ENCODE measurements around the gene MATCAP1.

MATCAP1 gene

DNA sequence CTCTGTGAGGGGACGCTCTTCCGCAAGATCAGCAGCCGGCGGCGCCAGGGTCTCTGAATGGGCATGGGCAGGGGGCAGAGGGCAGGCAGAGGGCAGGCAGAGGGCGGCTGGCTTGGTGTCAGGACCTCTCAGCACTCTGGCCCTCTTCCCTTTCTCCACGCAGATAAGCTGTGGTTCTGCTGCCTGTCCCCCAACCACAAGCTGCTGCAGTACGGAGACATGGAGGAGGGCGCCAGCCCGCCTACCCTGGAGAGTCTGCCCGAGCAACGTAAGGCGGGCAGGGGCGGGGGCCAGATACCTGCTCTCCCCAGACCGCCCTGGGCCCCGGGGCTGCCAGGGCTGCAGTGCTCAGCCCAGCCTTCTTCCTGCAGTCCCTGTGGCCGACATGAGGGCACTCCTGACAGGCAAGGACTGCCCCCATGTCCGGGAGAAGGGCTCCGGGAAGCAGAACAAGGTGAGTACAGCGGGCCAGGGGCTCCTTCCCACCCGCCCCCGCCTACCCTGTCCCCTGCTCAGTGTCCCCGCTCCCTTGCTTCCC lies 19.3 kb upstream of the MATCAP1 start:
- H3K36me3 ChIP-seq, result peaks cover 43 to 85% (median 70%) of the 10 kb centered on the region in 11 experiments

DNA sequence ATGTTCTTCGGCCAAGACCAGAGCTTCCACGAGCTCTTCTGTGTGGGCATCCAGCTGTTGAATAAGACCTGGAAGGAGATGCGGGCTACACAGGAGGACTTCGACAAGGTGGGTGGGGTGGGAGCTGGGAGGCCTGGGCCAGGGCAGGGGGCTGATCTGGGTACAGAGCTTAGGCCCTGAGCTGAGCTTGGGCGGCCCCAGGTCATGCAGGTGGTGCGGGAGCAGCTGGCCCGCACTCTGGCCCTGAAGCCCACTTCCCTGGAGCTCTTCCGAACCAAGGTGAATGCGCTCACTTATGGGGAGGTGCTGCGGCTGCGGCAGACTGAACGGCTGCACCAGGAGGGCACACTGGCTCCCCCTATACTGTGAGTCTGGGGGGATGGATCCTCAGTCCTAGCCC lies 18.7 kb upstream of the MATCAP1 start:
- Histone ChIP-seq H3K4me1 (peaks cover 16 to 19% (median 17%) of the 10 kb centered on the region in 10 experiments), H3K27me3 (no peaks in the 10 kb centered on the region), H3K9ac (no peak overlapping the region), H4K20me1 (peaks cover 7 to 85% (median 30%) of the 10 kb centered on the region in 11 experiments; a peak in 21 of 22 replicates), H3K9me3 (replicated peaks in 1 of 11) (no peaks in the 10 kb centered on the region), H3K4me3 (no peak overlapping the region), H3K27ac (no peak overlapping the region), H3K4me2 (no peak overlapping the region), H3K36me3 (peaks cover 49 to 88% (median 76%) of the 10 kb centered on the region in 11 experiments)
- no peak for TF ChIP-seq Cebpa-rat (IDR thresholded peaks at IDR 0.05)

More for the DNA sequence above, 19.3 kb upstream of the MATCAP1 start:
- Histone ChIP-seq H3K9ac (no peak overlapping the region), H3K27ac (no peak overlapping the region), H3K27me3 (no peaks in the 10 kb centered on the region), H4K20me1 (peaks cover 1 to 85% (median 24%) of the 10 kb centered on the region in 11 experiments; a peak in 21 of 22 replicates), H3K4me2 (no peak overlapping the region), H3K4me1 (peaks cover 10 to 19% (median 12%) of the 10 kb centered on the region in 10 experiments), H3K4me3 (no peak overlapping the region), H3K9me3 (replicated peaks in 1 of 11) (no peaks in the 10 kb centered on the region)
- no peak for TF ChIP-seq Cebpa-rat (IDR thresholded peaks at IDR 0.05)

DNA sequence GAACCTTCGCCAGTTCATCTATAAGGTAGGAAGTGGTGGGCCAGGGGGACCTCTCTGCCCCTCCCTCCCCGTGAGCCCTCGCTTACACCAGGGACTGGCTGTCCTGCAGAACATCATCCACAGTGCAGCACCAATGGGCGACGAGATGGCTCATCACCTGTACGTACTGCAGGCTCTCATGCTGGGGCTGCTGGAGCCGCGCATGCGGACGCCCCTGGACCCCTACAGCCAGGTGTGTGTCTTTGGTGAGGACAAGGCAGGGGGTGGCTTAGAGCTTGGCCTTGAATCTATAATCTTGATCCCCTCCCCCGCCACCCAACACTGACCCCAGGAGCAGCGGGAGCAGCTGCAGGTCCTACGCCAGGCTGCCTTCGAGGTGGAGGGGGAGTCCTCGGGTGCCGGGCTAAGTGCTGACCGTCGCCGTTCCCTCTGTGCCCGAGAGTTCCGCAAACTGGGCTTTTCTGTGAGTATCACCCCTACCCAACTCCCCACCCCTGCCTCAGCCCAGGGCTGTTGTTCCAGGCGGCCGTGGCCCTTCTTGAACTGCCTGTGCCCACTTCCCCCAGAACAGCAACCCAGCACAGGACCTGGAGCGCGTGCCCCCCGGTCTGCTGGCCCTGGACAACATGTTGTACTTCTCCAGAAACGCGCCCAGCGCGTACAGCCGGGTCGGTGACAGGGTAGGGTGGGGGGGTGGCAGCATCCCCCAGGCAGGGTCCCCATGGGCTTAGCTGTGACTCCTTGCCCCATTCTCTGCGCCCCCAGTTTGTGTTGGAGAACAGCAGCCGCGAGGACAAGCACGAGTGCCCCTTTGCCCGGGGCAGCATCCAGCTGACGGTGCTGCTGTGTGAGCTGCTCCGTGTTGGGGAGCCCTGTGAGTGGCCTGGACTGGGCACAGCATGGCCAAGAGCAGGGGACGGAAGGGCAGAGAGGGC lies 17.9 kb upstream of the MATCAP1 start:
- H3K36me3 ChIP-seq, result peaks cover 57 to 92% (median 84%) of the 10 kb centered on the region in 11 experiments
- H3K4me2 ChIP-seq, result no peak overlapping the region
- H3K27me3 ChIP-seq, result no peaks in the 10 kb centered on the region
- H3K9me3 ChIP-seq (replicated peaks in 1 of 11), result no peaks in the 10 kb centered on the region
- peaks cover 19 to 25% (median 22%) of the 10 kb centered on the region in 10 experiments for H3K4me1 ChIP-seq
- H3K9ac ChIP-seq, result no peak overlapping the region
- H4K20me1 ChIP-seq, result peaks cover 15 to 85% (median 38%) of the 10 kb centered on the region in 11 experiments; a peak in 21 of 22 replicates
- no peak for TF ChIP-seq Cebpa-rat (IDR thresholded peaks at IDR 0.05)
- H3K4me3 ChIP-seq, result no peak overlapping the region
- no peak overlapping the region for H3K27ac ChIP-seq

DNA sequence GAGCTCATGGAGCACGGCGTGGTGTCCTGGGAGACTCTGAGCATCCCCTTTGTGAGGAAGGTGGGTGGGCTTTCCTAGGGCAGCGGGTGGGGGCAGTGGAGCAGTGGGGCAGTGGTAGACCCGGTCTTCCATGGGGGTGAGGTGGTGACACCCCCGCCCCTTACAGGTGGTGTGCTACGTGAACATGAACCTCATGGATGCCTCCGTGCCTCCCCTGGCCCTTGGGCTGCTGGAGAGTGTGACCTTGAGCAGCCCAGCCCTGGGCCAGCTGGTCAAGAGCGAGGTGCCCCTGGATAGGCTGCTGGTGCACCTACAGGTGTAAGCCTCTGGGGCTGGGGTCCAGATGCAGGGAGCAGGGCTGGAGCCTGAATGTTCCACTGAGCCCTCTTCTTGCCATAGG lies 16.7 kb upstream of the MATCAP1 start:
- TF ChIP-seq Cebpa-rat (IDR thresholded peaks at IDR 0.05), result no peak
- H3K9me3 ChIP-seq (replicated peaks in 1 of 11), result no peaks in the 10 kb centered on the region
- no peak overlapping the region for H3K27ac ChIP-seq
- no peak overlapping the region for H3K4me3 ChIP-seq
- peaks cover 20 to 35% (median 29%) of the 10 kb centered on the region in 10 experiments for H3K4me1 ChIP-seq
- H3K9ac ChIP-seq, result no peak overlapping the region
- H4K20me1 ChIP-seq, result peaks cover 19 to 85% (median 43%) of the 10 kb centered on the region in 11 experiments; a peak in 21 of 22 replicates
- H3K36me3 ChIP-seq, result peaks cover 69 to 94% (median 87%) of the 10 kb centered on the region in 11 experiments
- H3K4me2 ChIP-seq, result no peak overlapping the region
- no peaks in the 10 kb centered on the region for H3K27me3 ChIP-seq

DNA sequence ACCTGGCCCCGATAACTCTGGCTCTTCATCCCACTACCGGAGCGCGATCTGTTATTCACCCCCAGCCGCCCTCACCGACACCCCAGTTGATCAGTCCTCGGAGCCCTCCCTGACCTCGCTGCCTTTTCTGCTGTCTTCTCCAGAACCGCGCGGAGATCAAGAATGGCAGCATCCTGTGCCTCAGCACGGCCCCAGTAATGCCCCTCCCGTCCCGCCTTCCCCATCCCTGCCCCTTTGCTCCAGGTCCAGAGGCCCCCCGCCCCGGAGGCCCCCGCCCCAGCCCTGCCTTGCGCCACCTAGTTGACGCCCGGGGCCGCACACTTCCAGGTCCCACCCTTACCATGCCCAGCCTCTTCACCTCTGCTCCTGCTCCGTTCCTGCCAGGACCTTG lies 16.0 kb upstream of the MATCAP1 start:
- H3K9ac ChIP-seq, result no peak overlapping the region
- H3K4me1 ChIP-seq, result peaks cover 20 to 40% (median 31%) of the 10 kb centered on the region in 10 experiments
- TF ChIP-seq Cebpa-rat (IDR thresholded peaks at IDR 0.05), result no peak
- H4K20me1 ChIP-seq, result peaks cover 23 to 91% (median 49%) of the 10 kb centered on the region in 11 experiments; a peak in 21 of 22 replicates
- no peaks in the 10 kb centered on the region for H3K27me3 ChIP-seq
- no peak overlapping the region for H3K4me2 ChIP-seq
- peaks cover 76 to 97% (median 91%) of the 10 kb centered on the region in 11 experiments for H3K36me3 ChIP-seq
- H3K4me3 ChIP-seq, result no peak overlapping the region
- H3K9me3 ChIP-seq (replicated peaks in 1 of 11), result no peaks in the 10 kb centered on the region
- no peak overlapping the region for H3K27ac ChIP-seq

DNA sequence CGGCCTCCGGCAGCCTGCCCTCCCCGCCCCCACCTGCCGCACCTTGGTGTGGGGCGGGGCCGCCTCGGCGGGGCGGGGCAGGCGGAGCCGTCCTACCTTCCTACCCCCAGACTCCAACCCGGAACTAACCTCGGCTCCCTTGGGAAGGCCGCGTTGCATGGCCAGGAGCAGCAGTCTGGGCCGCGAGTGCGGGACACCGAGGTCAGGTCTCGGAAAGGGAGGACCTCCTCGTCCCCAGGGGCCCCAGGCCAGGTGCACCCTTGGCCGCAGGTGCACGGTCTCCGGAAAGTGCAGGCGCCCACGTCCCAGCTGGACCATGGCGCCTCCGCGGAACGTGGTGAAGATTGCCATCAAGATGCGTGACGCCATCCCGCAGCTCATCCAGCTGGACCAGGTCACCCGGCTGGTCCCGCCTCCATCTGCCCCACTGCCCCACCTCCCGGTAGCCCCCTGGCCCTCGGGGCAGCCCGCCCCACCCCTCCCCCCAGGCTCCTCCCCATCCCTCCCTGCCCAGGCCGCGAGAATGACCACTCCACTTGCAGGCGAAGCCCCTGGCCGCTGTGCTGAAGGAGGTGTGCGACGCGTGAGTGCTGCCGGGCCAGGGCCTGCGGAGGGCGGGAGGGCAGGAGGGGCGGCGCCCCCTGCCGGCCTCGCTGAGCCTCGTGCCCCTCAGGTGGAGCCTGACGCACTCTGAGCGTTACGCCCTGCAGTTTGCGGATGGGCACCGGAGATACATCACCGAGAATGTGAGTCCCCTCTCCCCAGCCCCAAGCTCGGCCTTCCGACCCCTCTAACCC lies 15.4 kb upstream of the MATCAP1 start, which contains the start of gene ELMO3:
Gene ELMO3, plus strand, starts transcription at position 121 of the 797 bp plus-strand sequence. Its CDS starts 196 bp downstream, at position 317.
- Histone ChIP-seq H3K27me3 (no peaks in the 10 kb centered on the region), H3K9me3 (replicated peaks in 1 of 11) (no peaks in the 10 kb centered on the region), H3K36me3 (peaks cover 78 to 97% (median 91%) of the 10 kb centered on the region in 11 experiments), H3K9ac (peak within 1 kb of the TSS in 10 of 11 experiments; percentile 11 to 57 (median 49); a peak in 14 of 22 replicates), H3K27ac (peak within 1 kb of the TSS in 5 of 11 experiments; percentile 10 to 25 (median 17); a peak in 4 of 22 replicates), H3K4me3 (no peak within 1 kb of the TSS; a peak in 1 of 20 replicates), H4K20me1 (peaks cover 28 to 92% (median 53%) of the 10 kb centered on the region in 11 experiments; a peak in 21 of 22 replicates), H3K4me1 (peaks cover 23 to 46% (median 36%) of the 10 kb centered on the region in 10 experiments), H3K4me2 (peak within 1 kb of the TSS; percentile 18 to 64 (median 44))
- TF ChIP-seq Cebpa-rat (IDR thresholded peaks at IDR 0.05), result no peak

DNA sequence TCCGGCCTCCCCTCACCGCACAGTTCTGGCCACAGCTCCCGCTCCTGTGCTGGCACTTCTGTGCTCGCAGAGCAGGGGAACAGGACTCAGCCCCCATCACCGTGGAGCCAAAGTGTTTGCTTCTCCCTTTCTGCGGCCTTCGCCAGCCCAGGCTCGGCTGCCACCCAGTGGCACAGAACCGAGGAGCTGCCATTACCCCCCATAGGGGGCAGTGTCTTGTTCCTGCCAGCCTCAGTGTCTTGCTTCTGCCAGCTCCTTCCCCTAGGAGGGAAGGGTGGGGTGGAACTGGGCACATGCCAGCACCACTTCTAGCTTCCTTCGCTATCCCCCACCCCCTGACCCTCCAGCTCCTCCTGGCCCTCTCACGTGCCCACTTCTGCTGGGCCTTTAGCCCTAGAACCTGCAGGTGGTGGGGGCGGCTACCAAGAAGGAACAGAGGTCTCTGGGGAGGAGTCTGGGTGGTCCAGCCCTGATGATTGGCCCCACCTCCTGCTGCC lies 14.5 kb upstream of the MATCAP1 start:
- no peak for TF ChIP-seq Cebpa-rat (IDR thresholded peaks at IDR 0.05)
- peaks cover 73 to 97% (median 90%) of the 10 kb centered on the region in 11 experiments for H3K36me3 ChIP-seq
- peak overlapping the region in 5 of 11 experiments; percentile 10 to 25 (median 17); a peak in 4 of 22 replicates for H3K27ac ChIP-seq
- peak overlapping the region in 10 of 11 experiments; percentile 11 to 57 (median 49); a peak in 9 of 22 replicates for H3K9ac ChIP-seq
- no peaks in the 10 kb centered on the region for H3K27me3 ChIP-seq
- peaks cover 32 to 56% (median 45%) of the 10 kb centered on the region in 10 experiments for H3K4me1 ChIP-seq
- H3K4me2 ChIP-seq, result peak overlapping the region; percentile 18 to 64 (median 44)
- no peak overlapping the region; a peak in 1 of 20 replicates for H3K4me3 ChIP-seq
- peaks cover 28 to 92% (median 62%) of the 10 kb centered on the region in 11 experiments; a peak in 21 of 22 replicates for H4K20me1 ChIP-seq
- H3K9me3 ChIP-seq (replicated peaks in 1 of 11), result no peaks in the 10 kb centered on the region

DNA sequence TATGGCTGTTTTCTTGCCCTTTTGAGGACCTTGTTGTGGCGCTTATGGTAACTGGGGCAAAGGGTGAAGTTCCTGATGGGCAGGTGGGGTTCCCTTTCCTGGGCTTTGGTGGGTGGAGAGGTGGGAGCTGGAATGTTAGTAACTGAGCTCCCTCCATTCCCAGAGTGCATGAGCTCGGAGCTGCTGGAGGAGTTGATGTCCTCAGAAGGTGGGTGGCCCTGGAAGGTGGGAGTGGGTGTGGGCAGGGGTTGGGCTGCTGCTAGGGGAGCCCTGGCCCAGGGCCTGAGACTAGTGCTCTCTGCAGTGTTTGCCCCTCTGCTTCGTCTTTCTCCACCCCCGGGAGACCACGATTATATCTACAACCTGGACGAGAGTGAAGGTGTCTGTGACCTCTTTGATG lies 13.9 kb upstream of the MATCAP1 start:
- Histone ChIP-seq H3K4me1 (peaks cover 38 to 61% (median 51%) of the 10 kb centered on the region in 10 experiments), H3K4me2 (peak overlapping the region; percentile 18 to 64 (median 44); a peak in 20 of 22 replicates), H3K9me3 (replicated peaks in 1 of 11) (no peaks in the 10 kb centered on the region), H3K27ac (peak overlapping the region in 4 of 11 experiments; percentile 10 to 25 (median 14); a peak in 4 of 22 replicates), H3K4me3 (no peak overlapping the region; a peak in 2 of 20 replicates), H4K20me1 (peaks cover 28 to 92% (median 64%) of the 10 kb centered on the region in 11 experiments; a peak in 21 of 22 replicates), H3K36me3 (peaks cover 67 to 97% (median 90%) of the 10 kb centered on the region in 11 experiments), H3K27me3 (no peaks in the 10 kb centered on the region), H3K9ac (peak overlapping the region in 10 of 11 experiments; percentile 11 to 57 (median 49); a peak in 16 of 22 replicates)
- no peak for TF ChIP-seq Cebpa-rat (IDR thresholded peaks at IDR 0.05)

Data from BLaER1 treated with 17β-estradiol and CSF1 and Interleukin-3, amounts not matched to agents 10 nM and 100 nM (cell line).